HPDE6-E6E7 (cell line): ENCODE results near the gene LRP8.
"Not testable (repeated sequence)": the region's sequence is repeated elsewhere in the genome, so short reads cannot be mapped to it uniquely, and the experiment has no call there.

ENCODE experiments used
- DNase-seq: peaks from one replicate; pipeline ENCODE4 v3.0.0; 2011; ENCODE audit warnings: missing footprints; ENCODE audit errors: extremely low spot score

The LRP8 gene

DNA sequence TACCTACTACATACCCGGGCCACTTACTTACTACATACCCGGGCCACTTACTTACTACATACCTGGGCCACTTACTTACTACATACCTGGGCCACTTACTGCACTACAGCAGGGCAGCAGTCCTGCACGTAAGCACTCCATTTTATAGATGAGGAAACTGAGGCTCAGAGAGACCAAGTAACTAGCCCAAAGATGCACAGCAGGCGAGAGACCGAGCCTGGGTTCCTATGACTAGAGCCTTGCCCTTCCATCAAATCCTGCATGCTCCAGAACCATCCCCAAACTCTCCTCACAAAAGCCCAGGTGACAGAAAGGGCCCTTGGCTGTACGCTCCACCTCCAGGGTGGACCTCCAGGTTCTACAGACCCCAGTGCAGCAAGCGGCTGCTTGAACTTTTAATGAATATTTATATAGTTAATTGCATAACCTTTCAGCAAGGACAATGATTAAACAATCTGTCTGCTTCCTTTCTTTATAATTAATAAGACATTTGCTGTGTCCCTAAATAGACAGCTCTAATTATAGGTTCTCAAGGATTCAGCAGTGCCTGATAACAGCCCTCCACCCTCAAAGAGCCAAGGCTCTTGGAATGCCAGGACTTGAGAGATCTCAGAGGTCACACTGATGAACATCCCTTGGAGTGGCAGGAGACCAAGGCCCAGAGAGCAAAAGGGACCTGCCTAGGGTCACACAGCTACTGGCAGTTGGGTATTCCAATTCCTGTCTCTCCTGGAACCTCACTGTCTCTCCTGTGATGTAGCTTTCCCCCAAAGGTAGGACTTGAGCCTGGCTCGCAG lies 43.4 kb downstream of the LRP8 start:
- DNase-seq, result no peak

DNA sequence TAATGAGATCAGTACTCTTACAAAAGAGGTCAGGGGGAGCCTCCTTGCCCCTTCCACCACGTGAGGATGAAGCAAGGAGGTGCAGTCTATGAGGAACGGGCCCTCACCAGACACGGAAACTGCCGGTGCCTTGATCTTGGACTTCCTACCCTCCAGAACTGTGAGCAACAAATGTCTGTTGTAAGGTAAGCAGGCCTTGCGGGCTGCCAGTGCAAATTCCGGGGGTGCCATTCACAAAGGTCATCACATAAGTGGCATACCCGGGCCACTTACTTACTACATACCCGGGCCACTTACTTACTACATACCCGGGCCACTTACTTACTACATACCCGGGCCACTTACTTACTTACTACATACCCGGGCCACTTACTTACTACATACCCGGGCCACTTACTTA lies 44.7 kb downstream of the LRP8 start:
- DNase-seq, result not testable (repeated sequence)

DNA sequence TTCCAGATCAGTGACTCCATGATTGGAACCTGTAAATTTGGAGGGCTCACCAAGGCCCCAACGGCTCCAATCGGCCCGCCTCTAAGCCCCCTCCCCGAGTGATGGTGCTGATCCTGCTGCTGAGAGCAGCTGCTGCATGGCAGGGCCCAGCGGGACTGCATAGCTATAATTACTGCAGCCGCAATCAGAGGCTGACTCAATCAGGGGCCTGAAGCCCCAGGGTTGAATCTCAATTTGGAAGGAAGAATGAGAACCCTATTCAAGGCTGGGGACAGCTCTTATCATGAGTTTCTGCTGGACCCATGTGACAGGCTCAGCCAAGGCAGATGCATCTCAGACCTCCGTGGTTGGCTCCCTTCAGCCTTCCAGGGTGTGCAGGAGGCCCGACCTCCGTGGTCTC lies 46.7 kb downstream of the LRP8 start:
- no peak for DNase-seq

DNA sequence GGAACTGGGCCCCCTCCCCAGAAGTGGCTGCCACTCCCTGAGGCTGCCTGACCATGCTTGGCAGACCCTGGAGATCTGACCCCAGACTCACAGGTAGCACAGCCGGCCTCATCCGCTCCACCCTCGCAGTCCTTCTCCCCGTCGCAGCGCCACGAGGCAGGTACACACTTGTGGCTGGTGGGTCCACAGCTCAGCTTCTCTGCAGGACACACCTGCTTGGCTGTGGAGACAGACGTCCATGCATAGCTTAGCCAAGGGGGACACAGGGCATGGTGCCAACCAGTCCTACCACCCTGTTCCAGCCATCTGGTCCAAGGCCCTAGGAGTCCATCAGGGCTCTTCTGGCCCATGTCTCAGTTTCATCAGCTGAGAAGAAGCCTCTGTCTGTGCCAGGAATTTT lies 47.4 kb downstream of the LRP8 start:
- no peak for DNase-seq

DNA sequence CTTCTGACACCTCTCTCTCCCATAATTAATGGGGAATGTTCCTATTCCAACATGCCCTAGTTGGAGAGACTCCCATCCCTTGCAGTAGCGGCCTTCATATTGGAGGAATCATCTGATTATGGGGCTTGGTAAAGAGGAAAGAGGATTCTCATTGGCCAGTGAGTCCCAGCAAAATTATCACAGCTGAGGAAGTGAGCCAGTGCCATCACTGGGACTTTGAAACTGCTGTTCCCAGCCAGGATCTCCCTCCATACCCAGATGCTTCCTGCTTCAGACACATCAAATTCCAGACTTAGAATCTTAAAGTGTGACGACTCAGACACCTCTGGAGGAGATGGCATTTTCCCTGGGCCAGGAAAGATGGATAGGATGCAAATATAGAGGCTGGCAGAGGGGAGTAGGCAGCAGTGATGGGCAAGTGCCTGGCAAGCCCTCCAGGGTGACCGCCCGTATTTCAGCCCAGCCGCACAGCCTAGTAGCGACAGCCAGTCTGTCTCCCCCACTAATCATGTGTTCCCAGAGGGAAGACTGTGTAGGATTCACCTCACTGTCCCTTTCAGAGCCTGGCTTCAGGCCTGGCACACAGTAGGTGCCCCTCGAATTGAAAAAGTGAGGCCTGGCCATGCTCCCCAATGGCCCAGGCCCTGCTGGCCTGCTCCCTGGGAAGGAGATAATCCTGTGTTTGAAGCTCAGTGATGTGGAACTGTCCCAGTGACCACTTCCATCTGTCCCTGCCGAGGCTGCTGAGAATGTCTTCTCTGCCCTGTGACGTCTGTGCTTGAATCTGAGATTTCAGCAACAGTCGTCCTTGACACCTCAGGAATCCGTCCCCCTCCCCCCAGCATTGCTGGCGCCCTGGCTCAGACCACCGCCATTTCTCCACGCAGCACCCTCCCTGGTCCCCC lies 48.3 kb downstream of the LRP8 start:
- DNase-seq, result no peak

DNA sequence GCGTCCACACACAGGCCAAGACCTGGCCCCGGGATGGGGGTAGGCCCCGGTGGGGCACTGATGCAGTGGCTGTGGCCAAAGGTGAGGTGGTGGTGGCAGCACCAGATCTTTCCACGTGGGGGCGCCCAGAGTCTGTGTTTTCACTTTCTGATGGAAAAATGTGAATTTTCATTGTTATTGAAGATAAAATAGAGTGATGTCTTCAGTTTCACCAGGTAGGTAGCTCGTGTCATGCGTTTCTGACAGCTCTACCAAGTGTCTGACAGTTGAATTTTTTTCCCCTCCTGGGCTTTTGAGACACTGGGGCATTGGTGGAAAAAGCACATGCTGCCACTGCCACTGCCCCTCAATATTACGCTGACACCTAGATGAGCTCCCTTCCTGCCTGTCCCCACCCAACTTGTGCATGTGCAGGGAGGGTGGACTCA lies 49.6 kb downstream of the LRP8 start:
- DNase-seq, result peak; percentile 72

DNA sequence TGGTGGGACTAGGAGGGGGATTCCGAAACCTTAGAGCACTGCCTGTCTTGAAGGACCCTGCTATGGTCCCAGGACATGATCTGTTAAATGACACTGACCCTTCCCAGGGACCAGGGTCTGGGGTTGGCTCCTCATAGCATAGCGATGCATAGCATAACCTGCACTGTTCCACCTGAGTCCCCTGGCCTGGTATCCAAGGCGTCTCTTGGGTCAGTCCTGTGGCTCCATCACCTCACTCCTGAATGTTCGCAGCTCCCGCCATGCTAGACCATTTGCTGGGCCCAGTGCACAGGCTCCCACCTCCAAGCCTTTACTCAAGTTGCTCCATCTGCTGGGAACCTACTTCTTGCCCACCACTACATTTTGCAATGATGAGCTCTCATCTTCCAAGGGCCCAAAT lies 50.5 kb downstream of the LRP8 start:
- DNase-seq, result no peak

DNA sequence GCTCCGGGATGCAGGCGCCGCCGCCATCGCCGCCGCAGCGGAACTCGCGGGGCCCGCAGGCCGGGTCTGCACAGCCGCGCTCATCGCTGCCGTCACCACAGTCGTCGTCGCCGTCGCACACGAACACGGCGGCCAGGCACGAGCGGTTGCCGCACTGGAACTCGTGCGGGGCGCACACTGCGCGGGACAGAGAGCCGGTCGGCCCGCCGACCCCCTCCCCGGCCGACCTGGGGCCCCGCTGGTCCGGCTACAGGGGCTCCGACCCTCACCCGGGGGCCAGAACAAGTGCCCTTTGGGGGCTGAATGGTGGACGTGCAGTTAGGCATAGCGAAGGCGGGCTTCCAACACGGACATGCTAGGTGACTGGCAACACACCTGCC lies 51.0 kb downstream of the LRP8 start:
- DNase-seq, result no peak

DNA sequence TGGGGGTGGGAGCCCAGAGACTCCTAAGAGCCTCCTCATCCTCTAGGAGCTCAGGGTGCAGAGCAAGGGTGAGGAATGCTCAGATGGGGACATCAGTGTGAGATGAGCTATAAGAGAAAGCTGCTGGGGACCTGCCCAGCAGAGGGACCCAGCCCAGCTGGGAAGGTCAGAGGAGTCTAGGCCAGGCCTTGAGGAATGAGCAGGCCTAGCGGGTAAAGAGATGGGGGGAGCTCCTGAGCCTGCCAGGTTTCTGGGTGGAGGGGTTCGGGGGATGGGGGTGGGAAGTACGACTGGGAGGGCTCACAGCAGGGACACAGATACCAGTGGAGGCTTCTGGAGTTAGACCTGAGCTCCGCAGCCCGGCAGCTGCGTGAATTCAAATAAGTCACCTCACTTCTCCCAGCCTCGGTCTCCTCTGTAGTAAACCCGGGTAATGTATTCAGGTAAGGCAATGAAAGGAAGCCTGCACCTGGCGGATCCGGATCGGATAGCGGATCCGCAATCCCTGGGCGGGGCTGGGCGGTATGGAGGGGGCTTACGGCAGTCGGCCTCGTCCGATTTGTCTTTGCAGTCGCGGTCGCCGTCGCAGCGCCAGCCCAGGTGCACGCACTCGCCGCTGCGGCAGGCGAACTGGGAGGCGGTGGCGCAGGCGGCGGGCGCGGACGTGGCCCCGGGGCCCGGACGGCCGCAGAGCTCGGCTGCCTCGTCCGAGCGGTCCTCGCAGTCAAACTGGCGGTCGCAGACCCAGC lies 51.5 kb downstream of the LRP8 start:
- DNase-seq, result no peak

DNA sequence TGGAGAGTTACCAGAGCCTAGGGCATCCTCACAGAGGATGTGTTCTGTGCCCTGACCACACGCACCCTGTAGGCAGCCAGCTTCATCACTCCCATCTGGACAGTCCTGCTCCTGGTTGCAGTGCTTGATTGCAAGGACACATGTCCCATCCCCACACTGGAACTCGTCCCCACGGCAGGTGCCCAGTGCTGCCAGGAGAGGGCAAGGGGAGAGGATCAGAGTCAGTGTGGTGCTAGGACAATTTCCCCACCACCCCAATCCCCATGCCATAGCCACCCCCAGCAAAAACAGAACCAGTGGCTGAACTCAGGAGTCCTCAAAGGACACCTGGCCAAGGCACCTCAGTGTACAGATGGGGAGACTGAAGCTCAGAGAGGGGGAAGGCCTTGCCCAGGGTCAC lies 52.3 kb downstream of the LRP8 start:
- DNase-seq, result no peak

DNA sequence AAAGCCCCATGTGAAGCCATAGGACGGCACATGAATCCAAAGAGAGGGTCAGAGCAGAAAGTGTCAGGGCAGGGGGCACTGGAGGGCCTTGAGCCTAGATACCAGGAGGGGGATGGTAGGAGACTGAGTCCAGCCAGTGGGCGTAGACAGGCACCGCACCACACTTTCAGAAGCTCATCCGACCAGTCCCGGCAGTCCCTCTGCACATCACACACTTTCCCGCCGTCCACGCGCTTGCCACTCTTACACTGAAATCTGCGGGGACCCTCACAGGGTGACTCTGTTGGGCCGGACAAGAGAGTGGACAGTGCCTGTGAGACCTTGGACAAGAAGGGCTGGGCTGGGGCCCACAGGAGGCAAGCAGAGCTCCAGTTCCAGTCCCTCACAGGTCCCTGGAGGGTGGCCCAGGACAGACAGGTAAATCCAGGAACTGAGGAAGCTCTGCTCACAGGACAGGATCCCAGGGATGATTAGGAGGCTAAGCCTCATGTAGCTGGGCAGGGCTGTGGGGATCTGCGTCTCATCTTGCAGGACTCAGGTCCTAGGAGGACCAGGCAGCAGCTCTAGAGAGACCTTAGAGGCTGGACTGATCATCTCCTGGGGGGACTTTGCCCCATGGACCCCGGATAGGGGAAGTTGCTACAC lies 53.2 kb downstream of the LRP8 start:
- no peak for DNase-seq

DNA sequence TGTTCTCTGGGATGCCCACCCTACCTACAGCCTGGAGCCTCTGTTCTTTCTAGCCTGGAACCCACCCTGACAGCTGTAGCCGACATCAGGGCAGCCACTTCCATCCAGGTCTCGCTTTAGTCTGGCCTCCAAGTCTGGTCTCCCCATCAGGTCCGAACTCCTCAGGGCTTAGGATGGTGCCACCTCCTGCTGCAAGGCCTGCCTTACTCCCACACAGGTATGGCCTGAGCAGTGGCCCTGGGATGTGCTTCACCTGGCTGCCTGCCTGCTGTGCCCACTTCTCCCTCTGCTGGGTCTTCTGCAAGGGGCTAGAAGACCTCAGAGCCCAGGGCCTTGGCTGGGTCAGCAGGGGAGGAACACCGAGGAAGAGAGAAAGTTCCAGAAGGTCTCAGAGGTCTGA lies 53.8 kb downstream of the LRP8 start:
- DNase-seq, result no peak

DNA sequence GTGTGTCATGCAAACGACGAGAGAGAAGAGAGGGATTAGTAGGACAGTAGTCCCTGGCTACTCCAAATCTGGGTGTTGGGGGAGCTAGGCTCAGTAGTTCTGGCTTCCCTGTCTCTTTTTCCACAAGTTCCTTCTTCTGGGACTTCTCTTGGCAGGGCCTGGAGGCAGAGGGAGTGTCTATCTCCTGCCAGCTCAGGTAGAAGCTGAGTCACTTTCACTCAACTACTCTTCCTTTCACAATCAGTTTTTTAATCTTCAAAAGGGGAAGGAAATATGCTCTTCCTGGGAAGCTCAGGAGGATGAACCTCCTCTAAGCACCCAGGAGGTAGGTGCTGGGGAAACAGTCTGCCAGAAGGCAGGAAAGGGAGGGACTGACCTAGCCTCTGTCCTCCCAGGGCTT lies 54.3 kb downstream of the LRP8 start:
- DNase-seq, result peak; percentile 78

DNA sequence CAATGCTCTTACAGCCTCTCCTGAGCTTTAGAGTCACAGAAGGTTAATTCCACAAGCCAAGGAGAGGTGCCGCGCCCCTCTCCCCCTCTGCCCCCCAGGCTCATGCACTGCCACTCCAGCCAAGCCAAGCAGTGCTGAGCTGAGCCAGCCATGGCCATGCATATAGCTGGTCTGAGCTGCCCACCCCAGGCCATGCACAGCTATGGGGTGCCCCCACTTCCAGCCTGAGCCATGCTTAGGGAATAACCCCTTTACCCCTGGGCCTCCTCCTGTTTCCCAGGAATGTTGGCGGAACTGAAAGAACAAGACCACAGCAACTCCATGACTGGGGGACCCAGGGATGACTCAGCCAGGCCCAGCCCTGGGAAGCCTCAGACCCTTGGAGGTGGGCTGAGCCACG lies 55.5 kb downstream of the LRP8 start:
- DNase-seq, result no peak

DNA sequence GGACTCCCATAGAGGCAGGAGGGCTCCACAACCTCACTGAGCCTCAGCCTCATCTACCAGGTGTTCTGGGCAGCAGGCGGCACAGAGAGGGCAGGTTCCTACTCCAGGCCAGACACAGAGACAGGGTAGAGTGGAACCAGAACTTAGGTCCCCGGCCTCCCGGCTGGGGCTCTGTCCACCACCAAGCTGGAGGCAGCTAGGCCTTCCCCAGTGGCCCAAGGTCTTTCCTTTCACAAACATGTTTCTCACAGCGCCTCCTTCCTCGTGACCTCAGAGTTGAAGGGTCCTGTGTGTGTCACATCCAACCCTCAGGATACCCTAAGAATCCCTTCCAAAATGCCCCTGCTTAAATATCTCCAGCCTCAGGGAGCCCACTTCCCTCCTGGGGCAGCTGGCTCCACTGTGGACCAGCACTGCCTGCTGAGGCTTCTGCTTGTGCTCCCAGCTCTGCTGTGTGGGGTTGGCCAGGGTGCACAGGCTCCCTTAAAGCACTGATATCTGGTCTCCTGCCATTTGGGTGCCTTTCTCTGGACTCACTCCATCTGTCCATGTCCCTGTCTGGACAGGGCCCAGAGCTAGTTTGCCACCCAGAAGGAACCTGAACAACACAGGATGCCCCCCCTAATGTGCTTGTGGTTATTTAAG lies 56.3 kb downstream of the LRP8 start:
- no peak for DNase-seq

DNA sequence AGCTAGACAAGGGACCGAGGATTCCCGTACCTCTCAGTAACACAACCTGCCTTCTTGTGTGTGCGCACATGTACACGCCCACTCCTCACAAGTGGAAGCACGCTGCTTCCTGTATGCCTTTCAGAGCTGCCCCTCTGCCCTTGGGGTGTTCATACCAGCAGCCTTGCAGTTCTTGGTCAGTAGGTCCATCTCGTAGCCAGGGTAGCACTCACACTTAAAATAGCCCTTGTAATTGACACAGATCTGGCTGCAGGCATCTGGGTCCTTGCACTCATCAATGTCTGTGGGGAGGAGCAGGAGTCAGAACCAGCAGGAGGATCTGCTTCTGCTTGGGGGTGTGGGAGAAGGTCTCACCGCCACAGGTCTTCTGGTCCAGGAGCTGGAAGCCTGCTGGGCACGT lies 57.0 kb downstream of the LRP8 start:
- no peak for DNase-seq

DNA sequence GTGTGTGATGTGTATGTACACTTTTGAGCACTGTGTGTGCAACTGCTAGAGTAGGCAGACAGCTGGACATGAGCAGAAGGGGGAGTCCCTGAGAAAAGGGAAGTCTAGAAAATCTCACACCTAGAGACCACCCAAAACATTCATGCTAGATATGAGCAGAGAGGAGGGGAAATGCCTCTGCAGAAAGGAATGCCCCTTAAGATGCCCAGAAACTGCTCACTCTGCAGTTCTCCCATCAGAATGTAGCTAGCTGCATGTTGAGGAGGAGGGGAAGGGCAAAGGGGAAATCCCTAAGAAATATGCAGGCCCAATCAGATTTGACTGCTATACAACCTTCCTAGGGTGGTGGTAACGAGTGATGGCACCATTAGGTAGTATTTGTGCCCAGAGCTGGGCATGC lies 57.8 kb downstream of the LRP8 start:
- no peak for DNase-seq

DNA sequence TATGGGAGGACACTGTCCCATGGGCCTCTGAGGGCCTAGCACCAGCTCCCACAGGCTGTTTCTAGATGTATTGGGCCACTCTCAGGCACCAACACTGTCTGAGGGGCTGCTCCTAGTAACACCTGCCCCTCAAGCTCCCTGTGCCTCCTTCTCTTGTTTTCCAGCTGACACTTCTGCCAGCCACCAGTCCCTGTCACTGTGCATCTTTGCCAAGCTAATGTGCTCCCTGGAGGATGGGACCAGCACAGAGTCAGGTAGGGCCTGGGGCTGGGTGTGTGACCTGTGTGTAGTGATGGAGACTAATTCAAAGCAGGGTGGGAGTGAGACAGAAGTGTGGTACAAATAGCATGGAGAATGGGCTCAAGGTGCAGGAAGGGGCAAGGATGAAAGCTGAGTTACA lies 60.1 kb downstream of the LRP8 start:
- no peak for DNase-seq

DNA sequence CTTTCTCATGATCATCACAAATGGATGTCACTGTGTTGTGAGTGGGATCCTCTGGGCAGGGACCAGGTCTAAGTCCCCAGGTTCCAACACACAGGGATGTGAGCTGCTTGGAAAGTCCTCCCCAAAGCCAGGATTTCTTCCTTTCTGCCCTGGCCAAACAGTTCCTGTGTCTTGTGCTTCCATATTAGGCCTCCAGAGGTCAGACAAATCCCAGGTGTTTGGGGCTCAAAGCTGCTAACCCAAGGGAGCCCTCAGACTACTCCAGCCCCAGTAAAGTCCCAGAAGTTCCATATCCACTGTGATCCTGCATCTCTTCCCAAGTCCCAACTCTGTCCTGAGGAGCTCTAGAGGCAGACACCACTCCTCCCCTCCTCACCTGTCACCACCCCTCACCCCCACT lies 61.8 kb downstream of the LRP8 start:
- peak; percentile 49 for DNase-seq

DNA sequence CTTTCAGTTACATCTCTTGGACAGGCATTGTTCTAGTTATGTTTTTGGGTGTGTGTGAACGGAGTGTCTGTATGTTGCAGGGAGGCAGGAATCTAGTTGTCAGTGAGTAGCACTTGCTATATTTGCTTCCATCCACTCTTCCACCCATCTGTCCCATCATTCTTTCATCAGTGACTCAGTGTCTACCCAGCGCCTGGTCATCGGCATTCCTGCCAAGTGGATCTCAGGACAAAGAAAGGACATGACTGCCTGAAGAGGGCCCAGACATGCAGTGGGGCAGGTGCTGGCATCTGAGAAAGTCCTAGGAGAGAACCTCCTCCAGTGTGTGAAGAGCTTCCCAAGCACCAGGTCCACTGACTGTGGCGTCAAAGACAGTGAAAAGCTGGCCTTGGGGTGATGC lies 62.3 kb downstream of the LRP8 start:
- no peak for DNase-seq

DNA sequence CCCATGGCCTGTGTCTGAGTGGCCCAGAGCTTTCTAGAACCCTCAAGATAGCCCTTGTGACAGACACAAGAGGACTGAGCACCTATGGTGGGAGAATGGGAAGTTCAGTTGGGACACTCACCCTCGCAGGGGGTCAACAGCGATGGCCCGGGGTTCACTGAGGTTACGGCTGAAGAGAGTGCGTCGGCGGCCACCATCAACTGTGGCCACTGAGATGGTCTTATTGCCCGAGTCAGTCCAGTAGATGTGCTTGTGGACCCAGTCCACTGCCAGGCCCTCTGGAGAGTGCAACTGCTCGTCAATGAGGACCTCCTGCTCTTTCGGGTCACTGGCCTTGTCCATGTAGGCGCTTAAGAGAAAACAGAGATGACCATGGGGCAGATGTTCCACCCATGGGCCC lies 63.8 kb downstream of the LRP8 start:
- no peak for DNase-seq
